Breast epithelium (tissue), 3 donors: ENCODE measurements around the gene PCDHB6.
"Not testable (repeated sequence)": the region's sequence is repeated elsewhere in the genome, so short reads cannot be mapped to it uniquely, and the experiment has no call there.

Experiments used
- CTCF ChIP-seq, 3 donors: fragments of 450-650 bp; IDR thresholded peaks; one replicate each; pipeline ENCODE4 v1.5.1; 2016 to 2017; ENCODE audit warnings: antibody characterized with exemption in 3 of 3, mild to moderate bottlenecking in 3 of 3, moderate library complexity in 3 of 3
- POLR2A ChIP-seq: fragments of 450-650 bp; IDR thresholded peaks from one replicate; pipeline ENCODE4 v1.6.1; 2016; ENCODE audit warnings: antibody characterized with exemption, mild to moderate bottlenecking, moderate library complexity
- POLR2AphosphoS5 ChIP-seq, 3 donors: sonication (generic); formaldehyde crosslinking; IDR thresholded peaks; one replicate each; pipeline ENCODE4 v1.6.1; 2017; ENCODE audit warnings: antibody characterized with exemption in 3 of 3

- not testable (repeated sequence) for TF ChIP-seq CTCF (IDR thresholded peaks at IDR 0.05); POLR2AphosphoS5 (IDR thresholded peaks at IDR 0.05); POLR2A
Measured at GRCh38 chr5:141152096-141152495, 2.2 kb downstream of the PCDHB6 start.
